ENCODE results near the gene GLB1L2. TPM values are rescaled to one million over a fixed set of nuclear protein-coding genes. Genes with fewer than 3 reads are reported as not detected.
"Not testable (repeated sequence)": the region's sequence is repeated elsewhere in the genome, so short reads cannot be mapped to it uniquely, and the experiment has no call there.

Gene GLB1L2
- total RNA-seq, 6 donors from 2014 or later: 3.1 to 11.6 (median 6.0) TPM

- DNase-seq (no peak), ATAC-seq (ENCODE audit: low FRiP score in 2 of 2) (no peak)
- 20 to 75% methylated on average over 1 to 5 of the region's 5 CpGs for WGBS, 2 donors
- no peak overlapping the region for H3K27ac ChIP-seq
- H3K36me3 ChIP-seq: no peaks in the 10 kb centered on the region
- H3K4me1 ChIP-seq: no peaks in the 10 kb centered on the region
- no peak overlapping the region for H3K4me3 ChIP-seq
- TF ChIP-seq EP300 (IDR thresholded peaks at IDR 0.05) (no peak), CTCF (IDR thresholded peaks at IDR 0.05) (no peak), POLR2AphosphoS5 (IDR thresholded peaks at IDR 0.05) (no peak), POLR2A (IDR thresholded peaks at IDR 0.05) (no peak)
- H3K27me3 ChIP-seq: no peaks in the 10 kb centered on the region
- peaks cover 0 to 11% (median 9%) of the 10 kb centered on the region in 4 donors for H3K9me3 ChIP-seq
These were observed 19.0 kb upstream of the GLB1L2 start for GRCh38 chr11:134312807-134313206.

- Histone ChIP-seq H3K9me3 (peaks cover 0 to 11% (median 9%) of the 10 kb centered on the region in 4 donors), H3K27me3 (no peaks in the 10 kb centered on the region), H3K4me1 (no peaks in the 10 kb centered on the region), H3K4me3 (no peak overlapping the region), H3K36me3 (no peaks in the 10 kb centered on the region), H3K27ac (no peak overlapping the region)
- DNase-seq: peak in 1 of 2 donors; percentile 30
- no peak for ATAC-seq (ENCODE audit: low FRiP score in 2 of 2)
- TF ChIP-seq POLR2AphosphoS5 (IDR thresholded peaks at IDR 0.05): no peak
- TF ChIP-seq EP300 (IDR thresholded peaks at IDR 0.05): no peak
- no peak for TF ChIP-seq POLR2A (IDR thresholded peaks at IDR 0.05)
- no peak for TF ChIP-seq CTCF (IDR thresholded peaks at IDR 0.05)
- WGBS, 2 donors: 88 to 92% methylated on average over 10 of the region's 10 CpGs
These were observed 18.4 kb upstream of the GLB1L2 start for GRCh38 chr11:134313379-134313778.

GRCh38 chr11:134313821-134314607 lies 17.8 kb upstream of the GLB1L2 start:
- Histone ChIP-seq H3K4me3 (no peak overlapping the region), H3K4me1 (no peaks in the 10 kb centered on the region), H3K27ac (no peak overlapping the region), H3K36me3 (no peaks in the 10 kb centered on the region), H3K27me3 (no peaks in the 10 kb centered on the region), H3K9me3 (peaks cover 0 to 11% (median 9%) of the 10 kb centered on the region in 4 donors)
- no peak for DNase-seq
- WGBS, 2 donors: 81 to 91% methylated on average over 9 of the region's 9 CpGs
- TF ChIP-seq POLR2AphosphoS5 (IDR thresholded peaks at IDR 0.05): no peak
- TF ChIP-seq EP300 (IDR thresholded peaks at IDR 0.05): no peak
- TF ChIP-seq CTCF (IDR thresholded peaks at IDR 0.05): no peak
- ATAC-seq (ENCODE audit: low FRiP score in 2 of 2): no peak

DNA sequence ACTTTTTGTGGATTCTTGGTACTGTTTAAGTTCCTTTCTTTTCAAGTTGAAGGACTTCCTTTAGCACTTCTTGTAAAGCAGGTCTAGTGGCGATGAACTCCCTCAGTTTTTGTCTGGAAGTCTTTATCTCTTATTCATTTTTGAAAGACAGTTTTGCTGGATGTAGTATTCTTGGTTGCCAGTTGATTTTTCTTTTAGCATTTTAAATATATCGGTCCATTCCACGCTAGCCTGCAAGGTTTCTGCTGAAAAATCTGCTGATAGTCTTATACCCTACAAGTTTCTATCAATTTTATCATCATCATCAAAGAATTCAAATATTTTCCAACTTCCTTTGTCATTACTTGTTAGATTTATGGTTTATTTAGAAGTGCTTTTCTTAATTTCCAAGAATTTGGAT lies 14.7 kb upstream of the GLB1L2 start:
- ATAC-seq (ENCODE audit: low FRiP score in 2 of 2): no peak
- H3K27ac ChIP-seq: no peak overlapping the region
- no peaks in the 10 kb centered on the region for H3K27me3 ChIP-seq
- peaks cover 2 to 11% (median 9%) of the 10 kb centered on the region in 4 donors for H3K9me3 ChIP-seq
- no peak overlapping the region for H3K4me3 ChIP-seq
- no peak for TF ChIP-seq POLR2A (IDR thresholded peaks at IDR 0.05)
- no peak for TF ChIP-seq EP300 (IDR thresholded peaks at IDR 0.05)
- no peak for TF ChIP-seq POLR2AphosphoS5 (IDR thresholded peaks at IDR 0.05)
- no peak for TF ChIP-seq CTCF (IDR thresholded peaks at IDR 0.05)
- no peak for DNase-seq
- H3K4me1 ChIP-seq: no peaks in the 10 kb centered on the region
- 92 to 97% methylated on average over 3 of the region's 3 CpGs for WGBS, 2 donors
- H3K36me3 ChIP-seq: no peaks in the 10 kb centered on the region

DNA sequence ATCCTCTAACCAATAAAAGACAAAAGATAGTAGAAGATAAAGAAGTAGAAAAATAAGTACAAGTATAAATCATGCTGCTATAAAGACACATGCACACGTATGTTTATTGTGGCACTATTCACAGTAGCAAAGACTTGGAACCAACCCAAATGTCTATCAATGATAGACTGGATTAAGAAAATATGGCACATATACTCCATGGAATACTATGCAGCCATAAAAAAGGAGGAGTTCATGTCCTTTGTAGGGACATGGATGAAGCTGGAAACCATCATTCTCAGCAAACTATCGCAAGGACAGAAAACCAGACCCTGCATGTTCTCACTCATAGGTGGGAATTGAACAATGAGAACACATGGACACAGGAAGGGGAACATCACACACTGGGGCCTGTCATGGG lies 10.4 kb upstream of the GLB1L2 start:
- not testable (repeated sequence) for H3K27ac ChIP-seq; ATAC-seq (ENCODE audit: low FRiP score in 2 of 2); DNase-seq; H3K27me3 ChIP-seq; H3K36me3 ChIP-seq; H3K4me1 ChIP-seq; H3K4me3 ChIP-seq
- WGBS, 2 donors: 92 to 93% methylated on average over 2 of the region's 2 CpGs
- peaks cover 2 to 11% (median 9%) of the 10 kb centered on the region in 4 donors for H3K9me3 ChIP-seq

Measured in upper lobe of left lung (tissue), 6 donors.